Panc1 (cell line): ENCODE data around the gene SRC. TPM values are rescaled to one million over a fixed set of nuclear protein-coding genes. Genes with fewer than 3 reads are reported as not detected.

Source experiments
- ATAC-seq: fragments of 200-7000 bp; cut with Tn5 transposase; 2 replicates; pipeline ENCODE4 v1.9.1; 2020; ENCODE audit warnings: mild to moderate bottlenecking, moderate library complexity
- BruUV-seq: library from RNA; stranded (reverse); fragments of 400-500 nt; replicated peaks from 2 replicates; lab custom pipeline; 2021; lab: Mats Ljungman, UMichigan
- CTCF ChIA-PET: fragments of 300-600 bp; sonication (Branson Sonifier 250); formaldehyde crosslinking; loops from one replicate; lab custom pipeline; 2022; ENCODE audit warnings: antibody characterized with exemption; lab: Charles Lee
- POLR2A ChIA-PET: fragments of 300-600 bp; sonication (Branson Sonifier 250); formaldehyde crosslinking; loops from one replicate; lab custom pipeline; 2022; ENCODE audit warnings: antibody characterized with exemption; lab: Charles Lee
- DNase-seq: peaks from one replicate; pipeline ENCODE4 v3.0.0-alpha.2; 2010; ENCODE audit warnings: low read depth, low spot score
- H3K27ac ChIP-seq: 2 replicates; pipeline ENCODE4 v1.5.1; 2011; ENCODE audit warnings: mild to moderate bottlenecking, low read length, inconsistent platforms
- H3K27me3 ChIP-seq: fragments of 200-500 bp; sonication (Bioruptor generic); 2 replicates; pipeline ENCODE4 v1.6.0; 2014; ENCODE audit warnings: low read length, inconsistent platforms; ENCODE audit not compliant: control insufficient read depth, insufficient read depth
- H3K36me3 ChIP-seq: fragments of 200-500 bp; sonication (Bioruptor generic); 2 replicates; pipeline ENCODE4 v1.5.1; 2014; ENCODE audit warnings: inconsistent platforms, mild to moderate bottlenecking, low read length, moderate library complexity; ENCODE audit not compliant: control insufficient read depth, insufficient read depth
- H3K4me1 ChIP-seq: 2 replicates; pipeline ENCODE4 v1.5.1; 2011; ENCODE audit warnings: inconsistent platforms, mild to moderate bottlenecking, low read length, moderate library complexity; ENCODE audit not compliant: control insufficient read depth, insufficient read depth
- H3K4me3 ChIP-seq, 2 experiments: 2 replicates each; pipeline ENCODE4 v1.5.1; 2011 to 2012; ENCODE audit warnings: low read depth in 2 of 2, low read length in 2 of 2, mild to moderate bottlenecking in 2 of 2, inconsistent platforms in 1 of 2, moderate library complexity in 1 of 2
- H3K9me3 ChIP-seq: fragments of 200-500 bp; sonication (Bioruptor generic); 2 replicates; pipeline ENCODE4 v1.5.1; 2014; ENCODE audit warnings: low read depth, mild to moderate bottlenecking, inconsistent platforms, low read length, moderate library complexity; ENCODE audit not compliant: control insufficient read depth, insufficient read depth
- POLR2AphosphoS5 ChIP-seq: IDR thresholded peaks from 2 replicates; pipeline ENCODE4 v1.6.1; 2012; ENCODE audit warnings: mild to moderate bottlenecking, low read depth, low read length, moderate library complexity
- REST ChIP-seq, 2 experiments: IDR thresholded peaks; 2 replicates each; pipeline ENCODE4 v1.6.1; 2011 to 2012; ENCODE audit warnings: low read depth in 2 of 2, control low read depth in 1 of 2, low read length in 1 of 2, mild to moderate bottlenecking in 1 of 2, moderate library complexity in 1 of 2; ENCODE audit not compliant: insufficient read depth in 1 of 2
- SIN3A ChIP-seq: IDR thresholded peaks from 2 replicates; pipeline ENCODE4 v1.6.1; 2012; ENCODE audit warnings: low read depth, mild to moderate bottlenecking, low read length, moderate library complexity, borderline replicate concordance; ENCODE audit not compliant: insufficient read depth
- TCF7L2 ChIP-seq: IDR thresholded peaks from 2 replicates; pipeline ENCODE4 v1.6.1; 2011; ENCODE audit warnings: mild to moderate bottlenecking, low read depth, low read length, inconsistent platforms
- in situ Hi-C: cut with HindIII; loops from 2 replicates; pipeline ENCODE4 v1.10.0; 2016; ENCODE audit warnings: low sequenced_read_pairs, low pct_unique_long_range_greater_than_20kb
- intact Hi-C: fragments of 100-400 bp; cut with micrococcal nuclease; formaldehyde crosslinking; loops from one replicate; pipeline ENCODE4 v1.10.0; 2022; ENCODE audit not compliant: unreplicated experiment
- total RNA-seq: library from RNA; stranded (reverse); gene quantifications from one replicate; pipeline ENCODE4 v1.2.1, GENCODE V29; 2021; ENCODE audit not compliant: unreplicated experiment
- TF ChIP-seq, protein P1 (sequence below): fragments of 450-650 bp; IDR thresholded peaks from 2 replicates; pipeline ENCODE4 v1.5.1; 2017; ENCODE audit warnings: mild to moderate bottlenecking

Gene SRC
- total RNA-seq, 1 experiment from 2014 or later, result 24.9 TPM

- CTCF ChIA-PET, result no interaction called here
- Histone ChIP-seq H3K9me3 (no peaks in the 10 kb centered on the region), H3K27ac (no peak overlapping the region), H3K4me1 (no peaks in the 10 kb centered on the region), H3K27me3 (no peaks in the 10 kb centered on the region), H3K4me3 (no peak overlapping the region), H3K36me3 (no peaks in the 10 kb centered on the region)
- intact Hi-C loops (no loop called here), in situ Hi-C loops (no loop called here)
- DNase-seq (no peak), ATAC-seq (no peak; the same call in 1 of the 2 replicates)
- TF ChIP-seq SIN3A, result no peak
- no peak for TF ChIP-seq POLR2AphosphoS5
- TF ChIP-seq TCF7L2, result no peak
- TF ChIP-seq REST (IDR thresholded peaks at IDR 0.05; ENCODE audit: insufficient read depth in 1 of 2, low read depth in 2 of 2, low read length in 1 of 2), result no peak
- TF ChIP-seq, protein P1, sequence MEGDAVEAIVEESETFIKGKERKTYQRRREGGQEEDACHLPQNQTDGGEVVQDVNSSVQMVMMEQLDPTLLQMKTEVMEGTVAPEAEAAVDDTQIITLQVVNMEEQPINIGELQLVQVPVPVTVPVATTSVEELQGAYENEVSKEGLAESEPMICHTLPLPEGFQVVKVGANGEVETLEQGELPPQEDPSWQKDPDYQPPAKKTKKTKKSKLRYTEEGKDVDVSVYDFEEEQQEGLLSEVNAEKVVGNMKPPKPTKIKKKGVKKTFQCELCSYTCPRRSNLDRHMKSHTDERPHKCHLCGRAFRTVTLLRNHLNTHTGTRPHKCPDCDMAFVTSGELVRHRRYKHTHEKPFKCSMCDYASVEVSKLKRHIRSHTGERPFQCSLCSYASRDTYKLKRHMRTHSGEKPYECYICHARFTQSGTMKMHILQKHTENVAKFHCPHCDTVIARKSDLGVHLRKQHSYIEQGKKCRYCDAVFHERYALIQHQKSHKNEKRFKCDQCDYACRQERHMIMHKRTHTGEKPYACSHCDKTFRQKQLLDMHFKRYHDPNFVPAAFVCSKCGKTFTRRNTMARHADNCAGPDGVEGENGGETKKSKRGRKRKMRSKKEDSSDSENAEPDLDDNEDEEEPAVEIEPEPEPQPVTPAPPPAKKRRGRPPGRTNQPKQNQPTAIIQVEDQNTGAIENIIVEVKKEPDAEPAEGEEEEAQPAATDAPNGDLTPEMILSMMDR, result no peak
- BruUV-seq, result no TSS peak
- POLR2A ChIA-PET, result no interaction called here
These were observed 89.7 kb downstream of the SRC start for GRCh38 chr20:37435607-37436006.

DNA sequence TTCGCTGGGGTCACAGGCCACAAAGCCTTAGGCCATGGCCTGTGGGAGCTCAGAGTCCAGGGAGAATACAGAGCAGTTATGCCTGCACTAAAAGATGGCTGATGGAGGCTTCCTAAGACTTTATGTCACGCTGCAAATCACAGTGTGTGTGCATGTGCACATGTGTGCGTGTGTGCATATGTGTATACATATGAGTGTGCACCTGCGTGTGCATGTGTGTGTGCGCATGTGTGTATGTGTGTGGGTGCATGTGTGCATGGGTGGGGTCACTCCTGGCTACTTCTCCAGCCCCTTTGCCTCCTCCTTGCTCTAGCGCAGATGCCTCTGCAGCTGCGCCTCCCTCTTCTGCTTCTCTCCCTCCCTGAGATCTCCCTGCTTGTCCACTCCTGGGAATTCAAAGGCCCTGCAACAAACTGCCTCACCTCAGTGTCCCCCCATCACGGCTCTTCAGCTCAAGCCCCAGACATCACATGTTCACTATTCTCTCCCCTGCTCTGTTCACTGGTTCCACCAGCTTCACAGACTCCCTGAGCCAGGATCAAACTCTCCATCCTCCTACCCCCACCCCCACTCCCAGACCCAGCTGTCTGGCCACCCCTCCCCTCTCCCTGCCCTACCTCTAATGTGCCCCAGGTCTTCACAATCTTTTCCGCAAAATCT lies 90.7 kb downstream of the SRC start:
- in situ Hi-C loops (no loop called here), intact Hi-C loops (no loop called here)
- no peak overlapping the region for H3K27ac ChIP-seq
- no peaks in the 10 kb centered on the region for H3K9me3 ChIP-seq
- ATAC-seq (no peak), DNase-seq (no peak)
- H3K4me3 ChIP-seq, result no peak overlapping the region
- H3K36me3 ChIP-seq, result no peaks in the 10 kb centered on the region
- TF ChIP-seq, protein P1, result no peak
- TF ChIP-seq SIN3A (no peak), TCF7L2 (no peak), POLR2AphosphoS5 (no peak), REST (IDR thresholded peaks at IDR 0.05; ENCODE audit: insufficient read depth in 1 of 2, low read depth in 2 of 2, low read length in 1 of 2) (no peak)
- peaks cover 5% of the 10 kb centered on the region; the same call in 1 of the 2 replicates for H3K27me3 ChIP-seq
- no TSS peak for BruUV-seq
- POLR2A ChIA-PET, result no interaction called here
- H3K4me1 ChIP-seq, result no peaks in the 10 kb centered on the region
- CTCF ChIA-PET, result no interaction called here
